ENCODE data around the gene ZMIZ1.
"Not testable (repeated sequence)": the region's sequence is repeated elsewhere in the genome, so short reads cannot be mapped to it uniquely, and the experiment has no call there.

Gene ZMIZ1

DNA sequence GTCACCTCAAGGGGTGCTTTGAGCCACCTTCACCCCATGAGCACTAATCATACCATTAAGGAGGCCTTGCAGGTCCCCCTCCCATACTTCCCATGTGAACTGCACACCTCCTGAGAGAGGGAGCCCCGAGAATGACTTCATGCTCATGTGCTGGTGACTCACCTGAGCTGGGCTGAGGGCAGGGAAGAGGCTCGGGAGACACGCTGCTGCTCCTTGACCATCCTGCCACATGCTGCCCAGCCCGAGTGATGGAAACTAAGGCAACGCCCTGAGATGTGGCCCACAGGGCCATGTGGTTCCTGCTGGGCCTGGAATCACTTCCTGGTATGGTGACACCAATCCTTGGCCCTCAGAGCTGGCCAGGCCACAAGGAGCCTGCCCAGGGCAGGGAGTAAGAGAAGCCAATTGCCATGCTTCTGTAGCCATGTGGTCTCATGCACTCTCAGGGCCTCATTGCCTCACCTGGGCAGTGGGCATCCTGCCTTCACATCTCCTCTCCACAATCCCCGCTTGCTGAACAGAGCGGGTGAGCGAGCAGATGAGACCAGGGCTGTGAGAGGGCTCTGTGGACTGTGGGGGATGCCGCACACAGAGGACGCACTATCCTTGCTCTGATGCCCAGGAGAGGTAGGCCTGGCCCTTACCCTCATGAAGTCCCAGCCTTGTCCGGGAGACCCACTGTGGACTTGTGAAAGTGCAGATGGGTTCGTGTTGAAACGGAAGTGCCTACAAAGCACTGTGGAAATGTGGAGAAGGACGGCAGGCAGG lies 260.2 kb downstream of the ZMIZ1 start:
- no peak overlapping the region for H3K27ac ChIP-seq
- TF ChIP-seq ZFX (IDR thresholded peaks at IDR 0.05; ENCODE audit: borderline replicate concordance) = no peak
- no peak for TF ChIP-seq CTCF (IDR thresholded peaks at IDR 0.05)

GRCh38 chr10:79329529-79329928 lies 260.8 kb downstream of the ZMIZ1 start:
- TF ChIP-seq CTCF (IDR thresholded peaks at IDR 0.05) (no peak), ZFX (IDR thresholded peaks at IDR 0.05; ENCODE audit: borderline replicate concordance) (no peak)
- no peak overlapping the region for H3K27ac ChIP-seq

DNA sequence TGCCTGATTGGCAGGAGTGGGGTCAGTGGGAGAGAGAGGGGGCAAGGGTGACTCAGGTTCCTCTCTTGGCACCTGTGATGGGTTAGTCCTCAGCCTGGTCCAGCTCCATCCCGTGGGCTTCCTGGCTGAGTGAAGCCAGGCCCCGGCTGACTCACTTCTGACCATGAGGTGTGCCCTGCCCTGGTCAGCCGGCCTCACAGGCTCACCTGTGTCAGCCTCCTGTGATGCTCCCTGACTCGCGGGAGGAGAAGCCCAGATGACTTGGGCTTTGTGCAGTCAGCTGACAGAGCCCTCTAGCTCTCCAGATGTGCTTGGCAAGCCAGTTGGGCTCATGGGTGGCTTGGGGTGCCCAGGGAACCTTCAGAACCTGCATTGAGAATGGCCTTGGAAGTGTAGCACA lies 262.5 kb downstream of the ZMIZ1 start:
- H3K27ac ChIP-seq = no peak overlapping the region
- no peak for TF ChIP-seq CTCF (IDR thresholded peaks at IDR 0.05)
- TF ChIP-seq ZFX (IDR thresholded peaks at IDR 0.05; ENCODE audit: borderline replicate concordance) = no peak

- H3K27ac ChIP-seq = no peak overlapping the region
- no peak for TF ChIP-seq ZFX (IDR thresholded peaks at IDR 0.05; ENCODE audit: borderline replicate concordance)
- no peak for TF ChIP-seq CTCF (IDR thresholded peaks at IDR 0.05)
Observed at GRCh38 chr10:79331709-79332108, 262.9 kb downstream of the ZMIZ1 start.

DNA sequence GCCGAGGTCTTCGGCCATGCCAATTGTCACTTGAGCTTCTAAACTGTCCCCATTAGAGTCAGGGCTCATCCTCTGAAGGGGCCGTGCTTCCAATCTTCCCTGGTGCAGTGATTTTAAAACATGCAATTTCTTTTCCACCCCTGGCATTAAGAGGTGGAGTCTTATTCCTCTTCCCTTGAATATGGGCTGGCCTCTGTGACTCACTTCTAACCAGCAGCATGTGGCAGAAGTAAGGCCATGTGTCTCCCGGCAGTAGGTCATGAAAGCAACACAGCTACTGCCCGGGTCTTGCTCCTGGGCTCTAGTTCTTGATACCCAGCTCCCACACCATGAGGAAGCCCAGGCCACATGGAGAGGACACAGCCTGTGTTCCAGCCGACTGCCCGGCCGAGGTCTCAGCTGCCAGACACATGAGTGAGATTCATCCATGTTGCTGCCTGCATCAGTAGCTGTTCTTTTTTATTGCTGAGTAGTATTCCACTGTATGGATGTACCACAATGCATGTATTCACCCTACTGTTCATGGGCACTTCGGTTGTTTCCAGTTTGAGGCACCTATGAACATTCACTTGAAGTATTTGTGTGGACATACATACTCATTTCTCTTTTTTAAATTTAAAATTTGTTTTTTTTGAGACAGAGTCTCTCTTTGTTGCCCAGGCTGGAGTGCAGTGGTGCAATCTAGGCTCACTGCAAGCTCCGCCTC lies 264.0 kb downstream of the ZMIZ1 start:
- not testable (repeated sequence) for H3K27ac ChIP-seq

DNA sequence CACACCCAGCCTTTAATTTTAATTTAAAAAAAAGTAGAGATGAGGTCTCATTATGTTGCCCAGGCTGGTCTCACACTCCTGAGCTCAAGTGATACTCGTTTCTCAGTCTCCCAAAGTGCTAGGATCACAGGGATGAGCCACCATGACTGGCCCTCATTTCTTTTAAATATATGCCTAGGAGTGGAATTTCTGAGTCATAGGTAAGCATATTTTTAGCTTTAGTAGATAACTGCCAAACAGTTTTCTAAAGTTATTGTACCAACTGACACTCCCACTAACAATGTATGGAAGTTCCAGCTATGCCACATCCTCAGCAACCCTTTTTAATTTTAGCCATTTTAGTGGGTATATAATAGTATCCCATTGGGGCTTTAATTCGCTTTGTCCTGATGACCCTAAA lies 264.7 kb downstream of the ZMIZ1 start:
- TF ChIP-seq CTCF (IDR thresholded peaks at IDR 0.05) (no peak), ZFX (IDR thresholded peaks at IDR 0.05; ENCODE audit: borderline replicate concordance) (no peak)
- H3K27ac ChIP-seq = no peak overlapping the region

DNA sequence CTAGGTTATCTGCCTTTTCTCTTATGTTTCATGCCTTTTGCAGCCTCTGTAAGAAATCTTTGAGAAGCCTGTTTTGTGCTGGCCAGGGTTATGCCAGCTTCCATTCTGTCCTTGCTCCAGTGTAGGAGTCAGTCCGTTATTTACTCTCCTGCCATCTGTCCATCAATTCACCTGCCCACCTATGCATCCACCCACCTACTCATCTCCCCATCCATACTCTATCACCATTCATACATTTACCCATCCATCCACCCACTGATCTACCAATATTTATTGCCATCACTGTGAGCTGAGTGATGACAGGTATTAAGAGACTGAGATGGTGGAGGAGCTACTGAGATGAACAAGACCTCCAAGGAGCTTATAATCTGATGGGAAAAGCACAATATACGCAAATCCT lies 265.8 kb downstream of the ZMIZ1 start:
- H3K27ac ChIP-seq = no peak overlapping the region
- TF ChIP-seq CTCF (IDR thresholded peaks at IDR 0.05) (no peak), ZFX (IDR thresholded peaks at IDR 0.05; ENCODE audit: borderline replicate concordance) (no peak)
